SK-N-SH (cell line): Measurements from ENCODE around the gene JPH3. TPM values are rescaled to one million over a fixed set of nuclear protein-coding genes. Genes with fewer than 3 reads are reported as not detected.
A peak's percentile ranks its signal among the peaks of the same experiment; 100 is the strongest.

Experiments
- CTCF ChIA-PET: fragments of 300-600, 350-600 bp; formaldehyde crosslinking; extraction: SDS; loops from one replicate; lab custom pipeline; 2021; lab: Yijun Ruan, JAX
- POLR2A ChIA-PET: fragments of 350-600 bp; sonication (Branson Sonifier 250); formaldehyde crosslinking; extraction: SDS; loops from one replicate; lab custom pipeline; 2020; ENCODE audit warnings: antibody characterized with exemption, inconsistent platforms; lab: Yijun Ruan, JAX
- DNase-seq: peaks from one replicate; pipeline ENCODE4 v3.0.0; 2012
- H2AFZ ChIP-seq: fragments of 200-600 bp; sonication (generic); 2 replicates; pipeline ENCODE4 v1.8.1; 2016; ENCODE audit warnings: antibody characterized with exemption, mild to moderate bottlenecking, low read depth
- H3F3A ChIP-seq: fragments of 200-600 bp; sonication (generic); replicated peaks from 2 replicates; pipeline ENCODE3; 2016; ENCODE audit warnings: antibody characterized with exemption, mild to moderate bottlenecking; ENCODE audit not compliant: insufficient read depth
- H3K27ac ChIP-seq, 2 experiments: fragments of 200-500 bp in 1 of 2; fragments of 200-600 bp in 1 of 2; sonication (Bioruptor generic) in 1 of 2; sonication (generic), shearing (Covaris generic) in 1 of 2; 2 replicates each; pipeline versions ENCODE4 v1.5.1 to v1.6.1; 2014 to 2016; ENCODE audit warnings: low read depth in 2 of 2, inconsistent platforms in 1 of 2, low read length in 1 of 2, mild to moderate bottlenecking in 1 of 2, mixed read lengths in 1 of 2
- H3K27me3 ChIP-seq: fragments of 200-600 bp; sonication (generic), shearing (Covaris generic); 2 replicates; pipeline ENCODE4 v1.6.1; 2016; ENCODE audit warnings: mixed run types; ENCODE audit not compliant: insufficient read depth
- H3K36me3 ChIP-seq, 2 experiments: fragments of 200-500 bp in 1 of 2; fragments of 200-600 bp in 1 of 2; sonication (Bioruptor generic) in 1 of 2; sonication (generic) in 1 of 2; replicated peaks in 1 of 2; 2 replicates each; pipeline versions ENCODE3 to v1.5.1; 2014 to 2016; ENCODE audit warnings: low read length in 1 of 2, mild to moderate bottlenecking in 1 of 2; ENCODE audit not compliant: insufficient read depth in 2 of 2, control insufficient read depth in 1 of 2
- H3K4me1 ChIP-seq, 2 experiments: fragments of 200-500 bp in 1 of 2; fragments of 200-600 bp in 1 of 2; sonication (Bioruptor generic) in 1 of 2; sonication (generic), shearing (Covaris generic) in 1 of 2; 2 replicates each; pipeline versions ENCODE4 v1.5.1 to v1.6.1; 2014 to 2016; ENCODE audit warnings: low read depth in 1 of 2, low read length in 1 of 2, mixed run types in 1 of 2; ENCODE audit not compliant: insufficient read depth in 2 of 2, control insufficient read depth in 1 of 2
- H3K4me2 ChIP-seq: fragments of 200-600 bp; sonication (generic), shearing (Covaris generic); 2 replicates; pipeline ENCODE4 v1.6.1; 2017; ENCODE audit warnings: mixed run types
- H3K4me3 ChIP-seq, 2 experiments: fragments of 200-500 bp in 1 of 2; fragments of 200-600 bp in 1 of 2; sonication (Bioruptor generic) in 1 of 2; sonication (generic), shearing (Covaris generic) in 1 of 2; 2 replicates each; pipeline versions ENCODE4 v1.5.1 to v1.8.1; 2014 to 2016; ENCODE audit warnings: low read depth in 2 of 2, inconsistent platforms in 1 of 2, low read length in 1 of 2, mild to moderate bottlenecking in 1 of 2, mixed read lengths in 1 of 2, moderate library complexity in 1 of 2
- H3K79me2 ChIP-seq: fragments of 200-600 bp; sonication (generic); 2 replicates; pipeline ENCODE4 v1.8.1; 2017; ENCODE audit warnings: mild to moderate bottlenecking; ENCODE audit not compliant: insufficient read depth
- H3K9ac ChIP-seq: fragments of 200-600 bp; sonication (generic); 2 replicates; pipeline ENCODE4 v1.6.1; 2017; ENCODE audit warnings: mixed run types
- H3K9me2 ChIP-seq: fragments of 200-600 bp; sonication (generic); 2 replicates; pipeline ENCODE4 v1.6.1; 2017; ENCODE audit warnings: mixed run types
- H3K9me3 ChIP-seq: fragments of 200-600 bp; sonication (generic); 2 replicates; pipeline ENCODE4 v1.6.1; 2017; ENCODE audit warnings: mixed run types, mild to moderate bottlenecking, moderate library complexity
- H4K20me1 ChIP-seq: fragments of 200-600 bp; sonication (generic); 2 replicates; pipeline ENCODE4 v1.6.1; 2017; ENCODE audit warnings: mild to moderate bottlenecking, mixed run types; ENCODE audit not compliant: insufficient read depth
- CHD2 ChIP-seq: fragments of 150-350 bp; IDR thresholded peaks from 2 replicates; pipeline ENCODE4 v1.6.1; 2018; ENCODE audit warnings: low read length; ENCODE audit not compliant: partially characterized antibody
- ELF1 ChIP-seq: IDR thresholded peaks from 2 replicates; pipeline ENCODE4 v1.4.0; 2012
- EP300 ChIP-seq, 2 experiments: IDR thresholded peaks; 2 replicates each; pipeline versions ENCODE4 v1.4.0 to v1.6.1; 2012; ENCODE audit warnings: borderline replicate concordance in 1 of 2, low read depth in 1 of 2, low read length in 1 of 2
- FOXM1 ChIP-seq: IDR thresholded peaks from 2 replicates; pipeline ENCODE4 v1.4.0; 2012; ENCODE audit warnings: low read depth, mild to moderate bottlenecking
- GATA2 ChIP-seq: sonication (generic); formaldehyde crosslinking; IDR thresholded peaks from 2 replicates; pipeline ENCODE4 v1.5.0; 2020; ENCODE audit warnings: mild to moderate bottlenecking, missing genetic modification reagents
- JUND ChIP-seq: IDR thresholded peaks from 2 replicates; pipeline ENCODE4 v1.4.0; 2012
- MEF2A ChIP-seq: IDR thresholded peaks from 2 replicates; pipeline ENCODE4 v1.4.0; 2012; ENCODE audit warnings: low read depth, borderline replicate concordance
- MXI1 ChIP-seq: IDR thresholded peaks from 2 replicates; pipeline ENCODE4 v1.6.1; 2012; ENCODE audit warnings: mild to moderate bottlenecking, low read depth, low read length, improper control_type of control experiment
- NFIC ChIP-seq: IDR thresholded peaks from 2 replicates; pipeline ENCODE4 v1.4.0; 2012; ENCODE audit warnings: borderline replicate concordance
- RXRA ChIP-seq: IDR thresholded peaks from 2 replicates; pipeline ENCODE4 v1.4.0; 2012; ENCODE audit warnings: low read depth, mild to moderate bottlenecking, borderline replicate concordance
- SIN3A ChIP-seq: IDR thresholded peaks from 2 replicates; pipeline ENCODE4 v1.6.1; 2012; ENCODE audit warnings: low read depth, mild to moderate bottlenecking, low read length, moderate library complexity, borderline replicate concordance
- TCF12 ChIP-seq: IDR thresholded peaks from 2 replicates; pipeline ENCODE4 v1.4.0; 2012
- TEAD4 ChIP-seq: IDR thresholded peaks from 2 replicates; pipeline ENCODE4 v1.4.0; 2012; ENCODE audit warnings: mild to moderate bottlenecking, borderline replicate concordance; ENCODE audit not compliant: insufficient read depth
- WGBS: methylation state at CpG from one replicate; pipeline ENCODE4 v1.1.6; 2017; ENCODE audit warnings: low lambda C conversion rate; 5-methylcytosine and 5-hydroxymethylcytosine counted together
- polyA plus RNA-seq, 3 experiments: library from polyadenylated mRNA; depleted of rRNA; stranded (reverse); fragments of >200 nt; gene quantifications; 2 replicates each; pipeline ENCODE4 v1.2.3, GENCODE V29; 2012
- TF ChIP-seq, protein P1 (sequence below): IDR thresholded peaks from 2 replicates; pipeline ENCODE4 v1.6.1; 2012; ENCODE audit warnings: mild to moderate bottlenecking, low read depth, low read length, moderate library complexity
- TF ChIP-seq, protein P2 (sequence below): IDR thresholded peaks from 2 replicates; pipeline ENCODE4 v1.4.0; 2012; ENCODE audit warnings: low read depth
- TF ChIP-seq, protein P3 (sequence below): IDR thresholded peaks from 2 replicates; pipeline ENCODE4 v1.4.0; 2012; ENCODE audit warnings: low read depth, borderline replicate concordance
- TF ChIP-seq, protein P4 (sequence below): fragments of 200-600 bp; sonication (generic); IDR thresholded peaks from 2 replicates; pipeline ENCODE4 v1.6.1; 2017; ENCODE audit warnings: antibody characterized with exemption, mild to moderate bottlenecking, moderate library complexity

Gene JPH3
- polyA plus RNA-seq, 1 of the 3 experiments (the other 2 are of a cell fraction) = 0.25 TPM

DNA sequence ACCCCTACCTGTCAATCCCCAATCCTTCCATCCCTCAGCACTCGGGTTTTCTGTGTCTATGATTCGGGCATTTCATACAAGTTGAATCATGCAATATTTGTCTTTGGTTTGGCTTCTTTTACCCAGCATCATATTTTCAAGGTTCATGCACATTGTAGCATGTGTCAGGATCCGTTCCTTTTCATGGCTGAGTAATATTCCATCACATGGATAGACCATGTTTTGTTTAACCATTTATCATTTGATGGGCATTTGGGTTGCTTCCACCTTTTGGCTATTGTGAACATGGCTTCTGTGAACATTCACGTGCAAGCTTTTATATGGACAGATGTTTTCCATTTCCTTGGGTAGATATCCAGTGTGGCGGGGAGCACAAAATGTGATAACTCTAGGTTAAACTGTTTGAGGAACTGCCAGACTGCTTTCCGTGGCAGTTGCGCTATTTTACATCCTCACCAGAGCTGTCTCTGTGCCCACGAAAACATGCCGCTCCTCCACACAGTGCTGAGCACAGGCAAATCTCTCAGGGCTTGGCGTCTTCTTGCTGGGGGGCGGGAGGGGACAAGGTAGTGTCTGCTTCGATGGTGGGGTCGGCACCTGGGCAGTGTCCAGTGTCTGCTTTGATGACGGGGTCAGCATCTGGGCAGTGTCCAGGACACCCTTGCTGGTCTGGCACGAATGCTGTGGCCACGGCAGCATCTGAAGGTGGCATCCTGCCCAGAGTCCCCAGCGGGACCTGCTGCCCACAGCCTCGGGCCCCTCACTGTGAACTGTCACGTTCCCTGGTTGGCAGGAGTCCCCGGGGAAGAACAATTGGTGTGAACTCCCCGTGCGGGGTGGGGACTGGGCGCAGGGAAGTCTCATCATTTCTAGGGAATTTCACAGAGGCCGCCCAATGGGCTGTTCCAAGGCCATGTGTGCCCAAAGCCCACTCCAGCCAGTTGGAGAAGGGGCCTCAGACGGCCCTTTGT, 32.4 kb upstream of the JPH3 start:
- Histone ChIP-seq H4K20me1 (no peaks in the 10 kb centered on the region), H3K4me2 (no peak overlapping the region), H3K9ac (no peak overlapping the region), H3K4me3 (no peak overlapping the region), H3K27ac (peak overlapping the region in 1 of 2 experiments; percentile 41; a peak in 2 of 4 replicates), H3K79me2 (no peaks in the 10 kb centered on the region), H3K36me3 (no peaks in the 10 kb centered on the region), H3K27me3 (no peaks in the 10 kb centered on the region; the same call in 1 of the 2 replicates), H3K9me3 (no peaks in the 10 kb centered on the region), H3F3A (no peaks in the 10 kb centered on the region), H3K9me2 (no peaks in the 10 kb centered on the region), H2AFZ (no peak overlapping the region), H3K4me1 (peaks cover 0 to 21% of the 10 kb centered on the region in 2 experiments; a peak in 1 of 4 replicates)
- ChIA-PET POLR2A (no interaction called here), CTCF (interaction anchor here (0.8 to 3.8 kb wide), 14 partner anchors 7 to 280 kb away, joined by 3 to 33 read pairs (median 8); no protein-coding TSS in a partner anchor)
- peak; percentile 79 for DNase-seq
- WGBS = 63% methylated on average over 15 of the region's 25 CpGs
- TF ChIP-seq EP300 (IDR thresholded peaks at IDR 0.05; ENCODE audit: borderline replicate concordance in 1 of 2, low read depth in 1 of 2, low read length in 1 of 2) (0 out of 4 replicates have a peak, but pooled peaks of 1 of the 2 experiments have one; percentile 10), MEF2A (no peak), MXI1 (peak; percentile 8; the same call in 1 of the 2 replicates), FOXM1 (no peak), CHD2 (no peak)

DNA sequence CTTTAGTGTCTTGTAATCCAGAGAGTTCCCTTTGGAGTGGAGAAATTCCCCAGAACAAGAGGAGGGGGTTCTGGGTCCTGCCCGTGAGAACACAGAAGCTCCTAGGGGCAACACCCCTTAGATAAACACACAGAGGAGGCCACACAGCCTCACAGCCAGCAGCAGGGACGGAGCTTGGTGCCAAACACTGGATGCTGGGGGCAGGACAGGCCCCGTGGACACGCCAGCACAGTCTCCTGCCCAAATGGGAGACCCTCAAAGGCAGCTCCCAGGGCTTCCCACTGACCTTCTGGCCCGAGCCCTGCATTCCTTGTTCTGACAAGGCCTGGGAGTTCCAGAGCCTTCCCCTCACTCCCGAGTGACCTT, 31.8 kb upstream of the JPH3 start:
- no peak for TF ChIP-seq JUND
- TF ChIP-seq ELF1 = no peak
- TF ChIP-seq RXRA = no peak
- no peak for TF ChIP-seq FOXM1
- no peak for TF ChIP-seq NFIC
- TF ChIP-seq, protein P1, sequence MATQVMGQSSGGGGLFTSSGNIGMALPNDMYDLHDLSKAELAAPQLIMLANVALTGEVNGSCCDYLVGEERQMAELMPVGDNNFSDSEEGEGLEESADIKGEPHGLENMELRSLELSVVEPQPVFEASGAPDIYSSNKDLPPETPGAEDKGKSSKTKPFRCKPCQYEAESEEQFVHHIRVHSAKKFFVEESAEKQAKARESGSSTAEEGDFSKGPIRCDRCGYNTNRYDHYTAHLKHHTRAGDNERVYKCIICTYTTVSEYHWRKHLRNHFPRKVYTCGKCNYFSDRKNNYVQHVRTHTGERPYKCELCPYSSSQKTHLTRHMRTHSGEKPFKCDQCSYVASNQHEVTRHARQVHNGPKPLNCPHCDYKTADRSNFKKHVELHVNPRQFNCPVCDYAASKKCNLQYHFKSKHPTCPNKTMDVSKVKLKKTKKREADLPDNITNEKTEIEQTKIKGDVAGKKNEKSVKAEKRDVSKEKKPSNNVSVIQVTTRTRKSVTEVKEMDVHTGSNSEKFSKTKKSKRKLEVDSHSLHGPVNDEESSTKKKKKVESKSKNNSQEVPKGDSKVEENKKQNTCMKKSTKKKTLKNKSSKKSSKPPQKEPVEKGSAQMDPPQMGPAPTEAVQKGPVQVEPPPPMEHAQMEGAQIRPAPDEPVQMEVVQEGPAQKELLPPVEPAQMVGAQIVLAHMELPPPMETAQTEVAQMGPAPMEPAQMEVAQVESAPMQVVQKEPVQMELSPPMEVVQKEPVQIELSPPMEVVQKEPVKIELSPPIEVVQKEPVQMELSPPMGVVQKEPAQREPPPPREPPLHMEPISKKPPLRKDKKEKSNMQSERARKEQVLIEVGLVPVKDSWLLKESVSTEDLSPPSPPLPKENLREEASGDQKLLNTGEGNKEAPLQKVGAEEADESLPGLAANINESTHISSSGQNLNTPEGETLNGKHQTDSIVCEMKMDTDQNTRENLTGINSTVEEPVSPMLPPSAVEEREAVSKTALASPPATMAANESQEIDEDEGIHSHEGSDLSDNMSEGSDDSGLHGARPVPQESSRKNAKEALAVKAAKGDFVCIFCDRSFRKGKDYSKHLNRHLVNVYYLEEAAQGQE = no peak
- no peak for TF ChIP-seq GATA2 (CRISPR knock-in tag)
- no peak for TF ChIP-seq CHD2
- no peak for TF ChIP-seq MXI1
- TF ChIP-seq, protein P2, sequence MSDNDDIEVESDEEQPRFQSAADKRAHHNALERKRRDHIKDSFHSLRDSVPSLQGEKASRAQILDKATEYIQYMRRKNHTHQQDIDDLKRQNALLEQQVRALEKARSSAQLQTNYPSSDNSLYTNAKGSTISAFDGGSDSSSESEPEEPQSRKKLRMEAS = no peak
- no peak for TF ChIP-seq TCF12
- TF ChIP-seq, protein P3, sequence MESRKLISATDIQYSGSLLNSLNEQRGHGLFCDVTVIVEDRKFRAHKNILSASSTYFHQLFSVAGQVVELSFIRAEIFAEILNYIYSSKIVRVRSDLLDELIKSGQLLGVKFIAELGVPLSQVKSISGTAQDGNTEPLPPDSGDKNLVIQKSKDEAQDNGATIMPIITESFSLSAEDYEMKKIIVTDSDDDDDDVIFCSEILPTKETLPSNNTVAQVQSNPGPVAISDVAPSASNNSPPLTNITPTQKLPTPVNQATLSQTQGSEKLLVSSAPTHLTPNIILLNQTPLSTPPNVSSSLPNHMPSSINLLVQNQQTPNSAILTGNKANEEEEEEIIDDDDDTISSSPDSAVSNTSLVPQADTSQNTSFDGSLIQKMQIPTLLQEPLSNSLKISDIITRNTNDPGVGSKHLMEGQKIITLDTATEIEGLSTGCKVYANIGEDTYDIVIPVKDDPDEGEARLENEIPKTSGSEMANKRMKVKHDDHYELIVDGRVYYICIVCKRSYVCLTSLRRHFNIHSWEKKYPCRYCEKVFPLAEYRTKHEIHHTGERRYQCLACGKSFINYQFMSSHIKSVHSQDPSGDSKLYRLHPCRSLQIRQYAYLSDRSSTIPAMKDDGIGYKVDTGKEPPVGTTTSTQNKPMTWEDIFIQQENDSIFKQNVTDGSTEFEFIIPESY = no peak
- TF ChIP-seq TEAD4 = no peak
- TF ChIP-seq SIN3A = no peak
- TF ChIP-seq, protein P4, sequence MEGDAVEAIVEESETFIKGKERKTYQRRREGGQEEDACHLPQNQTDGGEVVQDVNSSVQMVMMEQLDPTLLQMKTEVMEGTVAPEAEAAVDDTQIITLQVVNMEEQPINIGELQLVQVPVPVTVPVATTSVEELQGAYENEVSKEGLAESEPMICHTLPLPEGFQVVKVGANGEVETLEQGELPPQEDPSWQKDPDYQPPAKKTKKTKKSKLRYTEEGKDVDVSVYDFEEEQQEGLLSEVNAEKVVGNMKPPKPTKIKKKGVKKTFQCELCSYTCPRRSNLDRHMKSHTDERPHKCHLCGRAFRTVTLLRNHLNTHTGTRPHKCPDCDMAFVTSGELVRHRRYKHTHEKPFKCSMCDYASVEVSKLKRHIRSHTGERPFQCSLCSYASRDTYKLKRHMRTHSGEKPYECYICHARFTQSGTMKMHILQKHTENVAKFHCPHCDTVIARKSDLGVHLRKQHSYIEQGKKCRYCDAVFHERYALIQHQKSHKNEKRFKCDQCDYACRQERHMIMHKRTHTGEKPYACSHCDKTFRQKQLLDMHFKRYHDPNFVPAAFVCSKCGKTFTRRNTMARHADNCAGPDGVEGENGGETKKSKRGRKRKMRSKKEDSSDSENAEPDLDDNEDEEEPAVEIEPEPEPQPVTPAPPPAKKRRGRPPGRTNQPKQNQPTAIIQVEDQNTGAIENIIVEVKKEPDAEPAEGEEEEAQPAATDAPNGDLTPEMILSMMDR = no peak
- CTCF ChIA-PET = interaction anchor here (1.0 to 3.8 kb wide), 18 partner anchors 8 to 279 kb away, joined by 3 to 33 read pairs (median 7); no protein-coding TSS in a partner anchor
- Histone ChIP-seq H3F3A (no peaks in the 10 kb centered on the region), H3K4me2 (no peak overlapping the region), H3K4me3 (no peak overlapping the region), H3K27me3 (no peaks in the 10 kb centered on the region; the same call in 1 of the 2 replicates), H4K20me1 (no peaks in the 10 kb centered on the region), H3K9me2 (no peaks in the 10 kb centered on the region), H3K4me1 (peaks cover 0 to 21% of the 10 kb centered on the region in 2 experiments; a peak in 1 of 4 replicates), H3K36me3 (no peaks in the 10 kb centered on the region), H3K9me3 (no peaks in the 10 kb centered on the region), H3K27ac (peak overlapping the region in 1 of 2 experiments; percentile 41; a peak in 1 of 4 replicates), H3K9ac (no peak overlapping the region), H3K79me2 (no peaks in the 10 kb centered on the region), H2AFZ (no peak overlapping the region)
- 67% methylated on average over 1 of the region's 6 CpGs for WGBS
- DNase-seq = no peak
- POLR2A ChIA-PET = interaction anchor here (1.0 kb wide), 1 partner anchor 14 kb away, joined by 4 read pairs; no protein-coding TSS in a partner anchor
